H1 (cell line): ENCODE measurements around the gene KCTD3. TPM values are rescaled to one million over a fixed set of nuclear protein-coding genes. Genes with fewer than 3 reads are reported as not detected.

Experiments
- ATF2 ChIP-seq: IDR thresholded peaks from 2 replicates; pipeline ENCODE4 v1.6.1; 2012; ENCODE audit warnings: low read length, inconsistent platforms
- CHD7 ChIP-seq: fragments of 300-600 bp; sonication (generic); IDR thresholded peaks from 2 replicates; pipeline ENCODE4 v1.7.1; 2012; ENCODE audit warnings: low read length, moderate library complexity, mild to moderate bottlenecking, inconsistent platforms; ENCODE audit not compliant: insufficient replicate concordance
- EP300 ChIP-seq, 2 experiments: IDR thresholded peaks; 1 replicate in 1 of 2; 2 replicates in 1 of 2; pipeline ENCODE4 v1.6.1; 2011 to 2012; ENCODE audit warnings: low read depth in 2 of 2, low read length in 2 of 2, mild to moderate bottlenecking in 2 of 2, borderline replicate concordance in 1 of 2, inconsistent platforms in 1 of 2, moderate library complexity in 1 of 2
- JUN ChIP-seq: IDR thresholded peaks from 2 replicates; pipeline ENCODE4 v1.6.1; 2011; ENCODE audit warnings: low read depth, mild to moderate bottlenecking, improper control_type of control experiment, low read length
- MAX ChIP-seq: IDR thresholded peaks from 2 replicates; pipeline ENCODE4 v1.6.1; 2012; ENCODE audit warnings: inconsistent platforms
- NRF1 ChIP-seq: IDR thresholded peaks from 2 replicates; pipeline ENCODE4 v1.6.1; 2011; ENCODE audit warnings: mild to moderate bottlenecking, low read depth, low read length, improper control_type of control experiment
- RFX5 ChIP-seq: IDR thresholded peaks from 2 replicates; pipeline ENCODE4 v1.6.1; 2011; ENCODE audit warnings: low read depth, low read length, improper control_type of control experiment, borderline replicate concordance
- ZNF274 ChIP-seq: IDR thresholded peaks from 2 replicates; pipeline ENCODE4 v1.7.0; 2012; ENCODE audit warnings: low read length, borderline replicate concordance; ENCODE audit errors: extremely low read depth
- polyA plus RNA-seq, 7 experiments: library from polyadenylated mRNA; depleted of rRNA in 3 of 7; stranded (reverse) in 5 of 7; unstranded in 2 of 7; fragments of >200 nt in 5 of 7; fragments of 200-250 nt in 2 of 7; gene quantifications; 1 replicate in 5 of 7; 2 replicates in 1 of 7; 4 replicates in 1 of 7; pipeline versions ENCODE4 v1.2.1 to v1.2.3, GENCODE V29; 2011 to 2013; ENCODE audit warnings: missing spikeins in 2 of 7, mixed read lengths in 2 of 7
- total RNA-seq: library from RNA; stranded (reverse); fragmentation: NEBNext Ultra II Directional; extraction: Animal tissue kit (Norgen Biotek cat#: 25700); gene quantifications from 2 replicates; pipeline ENCODE4 v1.2.1, GENCODE V29; 2021

KCTD3 gene
- total and polyA plus RNA-seq, 2 of the 8 experiments (the other 6 are each of a cell fraction or from before 2014, with no cell fraction given) = 43.0 to 55.6 TPM

- TF ChIP-seq CHD7 (no peak), NRF1 (no peak), ZNF274 (no peak), ATF2 (no peak), EP300 (IDR thresholded peaks at IDR 0.05; ENCODE audit: borderline replicate concordance in 1 of 2, low read depth in 2 of 2, low read length in 2 of 2) (no peak), RFX5 (no peak), MAX (no peak), JUN (no peak)
These were observed 102.8 kb downstream of the KCTD3 start (continued) for GRCh38 chr1:215669806-215670491.
